Measurements from ENCODE around the gene LURAP1L. TPM values are rescaled to one million over a fixed set of nuclear protein-coding genes. Genes with fewer than 3 reads are reported as not detected.

Gene LURAP1L
- total RNA-seq, 2 experiments from 2014 or later, result not detected

DNA sequence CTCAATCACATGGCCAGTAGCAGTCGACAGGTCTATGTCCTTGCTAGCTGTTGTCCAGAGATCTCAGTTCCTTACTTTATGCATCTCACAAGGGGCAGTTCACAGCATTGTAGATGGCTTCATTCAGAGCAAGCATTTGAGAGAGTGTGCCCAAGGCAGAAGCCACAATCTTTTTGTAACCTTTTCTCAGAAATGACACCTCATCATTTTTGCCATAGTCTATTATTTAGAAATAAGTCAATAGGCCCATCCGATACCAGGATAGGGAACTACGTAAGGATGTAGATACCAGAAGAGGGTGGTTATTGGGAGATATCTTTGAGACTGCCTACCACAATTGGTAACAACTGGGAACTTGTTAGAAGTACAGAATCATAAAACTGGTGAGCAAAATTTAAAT is 37.1 kb downstream of the LURAP1L start:
- Mint-ChIP-seq H3K36me3 (no peaks in the 10 kb centered on the region), H3K9me3 (peaks cover 1% of the 10 kb centered on the region), H3K27ac (no peak overlapping the region), H3K4me3 (no peak overlapping the region), H3K4me1 (no peaks in the 10 kb centered on the region), H3K27me3 (no peaks in the 10 kb centered on the region)
- ATAC-seq (ENCODE audit: low read depth) (no peak), DNase-seq (no peak)
- POLR2A ChIA-PET, result no interaction called here

DNA sequence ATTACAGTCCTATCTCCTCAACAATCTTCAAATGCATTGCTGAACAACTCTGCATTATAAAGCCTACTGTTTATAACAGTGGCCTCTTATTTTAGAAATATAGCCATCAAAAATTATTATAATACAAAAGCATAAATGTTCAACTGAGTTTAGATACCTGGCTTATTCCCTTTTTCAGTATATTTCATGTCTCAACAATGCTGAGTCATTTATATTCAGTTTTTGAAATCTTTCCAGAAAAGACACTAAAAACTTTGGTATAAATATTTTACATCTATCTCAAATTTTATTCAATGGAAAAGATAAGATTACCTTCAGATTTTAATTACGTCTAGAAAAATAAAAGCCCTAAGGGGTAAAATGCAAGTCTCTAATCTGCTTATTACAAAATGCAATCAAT is 37.9 kb downstream of the LURAP1L start:
- ATAC-seq (ENCODE audit: low read depth) (no peak), DNase-seq (no peak)
- POLR2A ChIA-PET, result no interaction called here
- Mint-ChIP-seq H3K36me3 (no peaks in the 10 kb centered on the region), H3K4me1 (no peaks in the 10 kb centered on the region), H3K27ac (no peak overlapping the region), H3K4me3 (no peak overlapping the region), H3K27me3 (no peaks in the 10 kb centered on the region), H3K9me3 (peaks cover 1% of the 10 kb centered on the region)

DNA sequence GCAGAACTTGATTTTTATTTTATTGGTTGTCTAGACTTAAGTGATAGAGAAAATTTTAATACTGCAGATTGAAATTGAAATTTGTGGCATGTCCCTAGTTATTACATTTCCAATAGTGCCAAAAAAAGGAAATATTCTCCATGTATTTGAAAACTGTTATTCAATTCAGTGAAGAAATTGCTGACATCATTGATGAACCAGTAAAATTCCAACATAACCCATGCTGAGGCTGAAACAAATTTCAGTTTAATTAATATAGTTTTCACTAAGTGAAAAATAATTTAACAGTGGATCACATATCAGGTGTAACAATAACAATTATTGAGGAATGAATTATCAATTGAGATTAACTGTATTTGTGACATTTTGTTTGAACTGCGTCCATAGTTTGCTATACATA is 38.7 kb downstream of the LURAP1L start:
- Mint-ChIP-seq H3K4me3 (no peak overlapping the region), H3K9me3 (peaks cover 1% of the 10 kb centered on the region), H3K36me3 (no peaks in the 10 kb centered on the region), H3K4me1 (no peaks in the 10 kb centered on the region), H3K27me3 (no peaks in the 10 kb centered on the region), H3K27ac (no peak overlapping the region)
- DNase-seq, result no peak
- no peak for ATAC-seq (ENCODE audit: low read depth)
- POLR2A ChIA-PET, result no interaction called here

DNA sequence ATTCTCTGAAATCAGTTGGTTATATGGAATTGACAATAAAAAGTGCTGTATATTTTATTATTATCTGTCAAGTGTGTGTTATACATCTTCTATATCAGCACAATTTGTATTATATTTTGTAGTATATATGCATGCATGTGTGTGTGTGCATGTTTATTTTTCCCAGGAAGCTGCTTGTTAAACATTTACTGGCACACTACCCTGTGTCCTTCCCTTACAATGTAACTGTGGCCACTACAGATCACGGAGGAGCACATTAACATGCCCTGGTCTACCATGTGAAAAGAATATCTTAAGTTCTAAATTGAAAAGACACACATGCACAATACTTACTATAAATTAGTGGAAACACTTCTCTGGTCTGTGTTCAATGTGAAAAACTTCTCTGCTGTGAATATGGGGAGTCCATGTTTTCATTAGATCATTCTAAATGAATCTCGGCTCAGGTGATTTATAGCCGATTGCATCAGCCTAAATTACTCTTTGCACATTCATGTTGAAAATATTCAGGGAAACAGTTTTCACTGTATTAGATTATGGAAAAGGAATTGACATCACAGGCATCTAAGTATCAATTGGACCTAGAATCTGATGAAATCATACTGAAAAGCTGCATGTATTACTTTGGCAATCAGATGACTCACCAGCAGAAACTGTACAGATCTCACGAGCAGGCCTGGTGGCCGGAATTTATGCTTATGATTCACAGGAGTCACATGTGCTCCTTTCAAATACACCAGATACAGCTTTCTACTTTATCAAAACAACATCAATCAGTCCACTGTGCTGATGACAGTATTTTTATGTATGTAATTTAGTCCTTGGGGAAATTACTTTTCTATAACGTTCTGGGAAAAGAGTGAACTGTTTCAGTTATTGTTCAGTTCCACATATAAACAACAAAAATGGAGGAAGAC is 39.4 kb downstream of the LURAP1L start:
- DNase-seq (no peak), ATAC-seq (ENCODE audit: low read depth) (no peak)
- Mint-ChIP-seq H3K27ac (no peak overlapping the region), H3K36me3 (no peaks in the 10 kb centered on the region), H3K4me1 (no peaks in the 10 kb centered on the region), H3K9me3 (no peaks in the 10 kb centered on the region), H3K27me3 (no peaks in the 10 kb centered on the region), H3K4me3 (no peak overlapping the region)
- POLR2A ChIA-PET, result no interaction called here

DNA sequence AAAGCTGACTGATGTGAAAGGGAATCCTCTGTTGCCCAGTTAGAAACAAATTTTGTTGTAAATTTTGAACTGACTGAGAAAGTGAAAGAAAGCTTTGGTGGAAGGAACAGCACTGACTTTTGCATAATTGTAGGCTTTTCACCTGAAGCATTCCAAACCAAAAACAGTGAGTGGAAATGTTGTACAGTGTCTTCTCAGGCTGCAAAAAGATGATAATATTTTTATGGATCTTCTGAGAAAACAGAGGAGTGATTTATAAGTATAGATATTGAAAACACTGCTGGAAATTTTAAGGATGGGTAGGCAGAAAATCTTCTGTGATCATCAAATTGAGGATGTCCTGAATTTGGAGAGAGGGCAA is 40.0 kb downstream of the LURAP1L start:
- H3K4me3 Mint-ChIP-seq, result no peak overlapping the region
- ATAC-seq (ENCODE audit: low read depth) (no peak), DNase-seq (no peak)
- no peaks in the 10 kb centered on the region for H3K27me3 Mint-ChIP-seq
- H3K4me1 Mint-ChIP-seq, result no peaks in the 10 kb centered on the region
- POLR2A ChIA-PET, result no interaction called here
- H3K27ac Mint-ChIP-seq, result no peak overlapping the region
- H3K9me3 Mint-ChIP-seq, result no peaks in the 10 kb centered on the region
- no peaks in the 10 kb centered on the region for H3K36me3 Mint-ChIP-seq

DNA sequence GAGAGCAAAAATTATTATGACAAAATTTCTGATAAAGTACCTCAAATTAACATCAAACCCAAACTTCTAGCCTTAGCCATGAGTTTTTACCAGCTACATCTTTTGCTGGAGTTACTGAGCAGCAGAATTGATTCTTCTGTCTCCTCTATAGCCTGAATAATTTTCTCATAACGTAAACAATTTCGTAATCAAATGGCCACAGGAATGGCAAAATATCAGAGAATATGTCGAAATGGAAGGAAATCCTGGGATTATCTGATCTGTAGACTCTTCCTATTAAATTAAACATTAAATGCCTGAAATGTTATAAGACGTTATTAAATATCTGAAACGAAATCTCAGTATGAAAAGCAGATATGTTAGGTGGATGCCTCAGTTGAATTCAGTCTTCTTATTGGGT is 41.1 kb downstream of the LURAP1L start:
- H3K27ac Mint-ChIP-seq, result no peak overlapping the region
- ATAC-seq (ENCODE audit: low read depth) (no peak), DNase-seq (no peak)
- POLR2A ChIA-PET, result no interaction called here
- no peaks in the 10 kb centered on the region for H3K27me3 Mint-ChIP-seq
- H3K4me3 Mint-ChIP-seq, result no peak overlapping the region
- peaks cover 1% of the 10 kb centered on the region for H3K9me3 Mint-ChIP-seq
- H3K36me3 Mint-ChIP-seq, result no peaks in the 10 kb centered on the region
- H3K4me1 Mint-ChIP-seq, result no peaks in the 10 kb centered on the region

DNA sequence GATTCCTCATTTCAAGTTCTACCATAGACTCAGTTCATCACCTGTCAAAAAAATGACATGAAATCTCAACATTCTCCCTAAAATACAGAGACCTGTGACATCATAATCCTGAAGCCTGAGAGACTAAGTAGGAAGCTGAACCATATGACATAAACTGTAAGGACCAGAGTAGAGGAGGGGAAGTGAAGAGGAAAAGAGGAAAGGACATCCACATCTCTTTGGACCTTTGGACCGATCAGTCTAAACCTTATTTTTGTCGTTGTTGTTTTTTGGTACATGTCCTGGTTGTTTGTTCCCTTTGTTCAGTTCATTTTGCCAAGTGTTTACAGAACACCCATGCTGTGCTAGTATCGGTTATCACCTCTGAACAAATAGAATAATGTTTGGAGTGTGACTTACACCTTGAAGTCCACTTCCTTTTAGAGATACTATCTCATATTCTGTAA is 41.9 kb downstream of the LURAP1L start:
- Mint-ChIP-seq H3K27ac (no peak overlapping the region), H3K9me3 (peaks cover 1% of the 10 kb centered on the region)

DNA sequence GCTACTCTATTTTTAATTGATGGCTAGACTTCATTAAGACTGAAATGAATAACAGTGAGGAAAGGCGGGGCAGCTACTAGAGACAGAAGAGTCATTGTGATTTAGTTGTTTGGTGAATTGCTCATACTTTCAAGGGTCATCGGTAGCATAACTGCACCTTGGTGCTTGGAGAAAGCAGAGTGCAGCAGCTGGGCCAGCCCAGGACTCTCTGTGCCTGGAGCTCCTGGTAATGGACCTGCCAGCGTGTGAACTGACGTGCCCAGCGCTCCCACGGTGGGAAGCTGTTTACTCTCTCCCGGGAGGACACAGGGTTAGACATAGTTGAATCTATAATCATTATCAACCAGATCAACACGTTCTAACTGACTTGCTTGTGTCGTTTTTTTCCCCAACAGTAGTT is 42.9 kb downstream of the LURAP1L start:
- POLR2A ChIA-PET, result no interaction called here
- ATAC-seq (ENCODE audit: low read depth) (no peak), DNase-seq (no peak)
- Mint-ChIP-seq H3K4me1 (no peaks in the 10 kb centered on the region), H3K27ac (no peak overlapping the region), H3K36me3 (no peaks in the 10 kb centered on the region), H3K9me3 (peaks cover 1% of the 10 kb centered on the region), H3K27me3 (no peaks in the 10 kb centered on the region), H3K4me3 (no peak overlapping the region)

More for the DNA sequence above, 41.9 kb downstream of the LURAP1L start:
- ATAC-seq (ENCODE audit: low read depth) (no peak), DNase-seq (no peak)
- POLR2A ChIA-PET, result no interaction called here
- no peak overlapping the region for H3K4me3 Mint-ChIP-seq
- no peaks in the 10 kb centered on the region for H3K36me3 Mint-ChIP-seq
- no peaks in the 10 kb centered on the region for H3K27me3 Mint-ChIP-seq
- H3K4me1 Mint-ChIP-seq, result no peaks in the 10 kb centered on the region

DNA sequence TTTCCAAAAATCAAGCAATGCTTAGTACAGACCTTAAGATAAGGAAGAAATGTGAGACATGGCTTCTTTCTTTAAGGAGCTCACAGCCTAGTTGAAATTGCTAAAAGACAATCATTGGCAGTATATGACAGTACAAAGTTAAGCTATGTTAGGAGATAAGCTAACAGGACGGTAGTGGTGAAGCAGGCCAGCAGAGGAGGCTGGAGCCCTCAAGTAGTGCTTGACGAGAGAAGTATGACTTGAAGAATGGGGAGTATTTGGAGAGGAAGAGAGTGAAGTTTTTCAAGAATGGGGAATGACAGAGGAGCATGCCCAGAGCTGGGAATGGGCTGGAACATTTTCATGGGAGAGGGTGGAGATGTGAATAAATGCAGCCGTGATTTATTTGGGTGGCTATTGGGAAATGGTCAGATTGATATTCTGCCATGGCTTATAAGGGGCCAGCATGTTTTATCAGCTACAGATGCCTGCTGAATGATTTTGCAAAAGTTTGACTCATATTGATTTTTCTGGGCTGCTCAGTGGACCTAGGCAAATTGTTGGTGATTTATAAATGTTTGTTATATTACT is 43.7 kb downstream of the LURAP1L start:
- Mint-ChIP-seq H3K4me1 (no peaks in the 10 kb centered on the region), H3K36me3 (no peaks in the 10 kb centered on the region), H3K27ac (no peak overlapping the region), H3K9me3 (peaks cover 1% of the 10 kb centered on the region), H3K4me3 (no peak overlapping the region), H3K27me3 (no peaks in the 10 kb centered on the region)
- no peak for DNase-seq
- ATAC-seq (ENCODE audit: low read depth), result no peak
- POLR2A ChIA-PET, result no interaction called here

DNA sequence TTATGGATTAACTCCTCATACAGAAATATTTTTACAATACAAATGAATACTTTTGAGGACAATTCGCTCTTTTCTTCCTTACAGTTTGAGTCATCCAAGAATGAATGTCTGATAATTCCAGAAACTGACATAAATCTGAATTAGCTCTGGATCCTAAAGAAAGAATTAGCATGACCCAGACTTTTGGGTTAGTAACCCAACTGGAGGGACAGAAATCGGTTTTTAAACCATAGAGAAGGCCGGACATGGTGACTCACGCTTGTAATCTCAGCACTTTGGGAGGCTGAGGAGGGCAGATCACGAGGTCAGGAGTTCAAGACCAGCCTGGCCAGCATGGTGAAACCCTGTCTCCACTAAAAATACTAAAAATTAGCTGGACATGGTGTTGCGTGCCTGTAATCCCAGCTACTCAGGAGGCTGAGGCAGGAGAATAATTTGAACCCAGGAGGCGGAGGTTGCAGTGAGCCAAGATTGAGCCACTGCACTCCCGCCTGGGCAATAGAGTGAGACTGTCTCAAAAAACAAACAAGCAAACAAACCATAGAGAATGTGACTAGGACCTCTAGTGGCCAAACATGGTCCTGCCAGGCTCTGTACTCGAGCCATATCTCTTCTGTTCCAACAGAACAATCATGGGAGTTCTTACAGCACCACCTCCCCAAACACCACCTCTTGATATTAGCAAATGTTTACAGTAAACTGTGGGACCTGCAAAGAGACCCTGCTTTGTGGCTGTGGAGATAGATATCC is 44.8 kb downstream of the LURAP1L start:
- H3K9me3 Mint-ChIP-seq, result peaks cover 1% of the 10 kb centered on the region
- H3K36me3 Mint-ChIP-seq, result no peaks in the 10 kb centered on the region
- no peaks in the 10 kb centered on the region for H3K4me1 Mint-ChIP-seq
- POLR2A ChIA-PET, result no interaction called here
- H3K27ac Mint-ChIP-seq, result no peak overlapping the region
- no peak for DNase-seq
- H3K4me3 Mint-ChIP-seq, result no peak overlapping the region
- H3K27me3 Mint-ChIP-seq, result no peaks in the 10 kb centered on the region
- no peak for ATAC-seq (ENCODE audit: low read depth)

DNA sequence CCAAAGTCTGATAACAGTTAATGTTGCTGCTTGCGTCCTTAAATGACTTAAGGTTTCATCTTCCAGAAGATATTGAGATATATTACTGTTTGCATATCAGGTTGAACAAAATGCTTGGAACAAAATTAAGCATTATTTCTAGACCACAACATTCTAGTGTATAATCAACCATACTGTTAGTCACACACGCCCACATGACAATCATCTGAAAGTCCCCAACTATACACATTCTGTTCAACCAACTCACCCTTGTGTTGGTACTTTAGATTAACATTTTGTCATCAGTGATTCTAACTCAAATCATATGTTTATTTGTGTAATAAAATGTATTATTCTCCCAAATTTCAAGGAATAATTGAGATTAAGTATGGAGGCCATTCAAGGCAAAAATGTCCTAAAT is 47.3 kb downstream of the LURAP1L start:
- Mint-ChIP-seq H3K4me3 (no peak overlapping the region), H3K27ac (no peak overlapping the region), H3K9me3 (peaks cover 1% of the 10 kb centered on the region), H3K4me1 (no peaks in the 10 kb centered on the region), H3K27me3 (no peaks in the 10 kb centered on the region), H3K36me3 (no peaks in the 10 kb centered on the region)
- DNase-seq (no peak), ATAC-seq (ENCODE audit: low read depth) (no peak)
- POLR2A ChIA-PET, result no interaction called here

DNA sequence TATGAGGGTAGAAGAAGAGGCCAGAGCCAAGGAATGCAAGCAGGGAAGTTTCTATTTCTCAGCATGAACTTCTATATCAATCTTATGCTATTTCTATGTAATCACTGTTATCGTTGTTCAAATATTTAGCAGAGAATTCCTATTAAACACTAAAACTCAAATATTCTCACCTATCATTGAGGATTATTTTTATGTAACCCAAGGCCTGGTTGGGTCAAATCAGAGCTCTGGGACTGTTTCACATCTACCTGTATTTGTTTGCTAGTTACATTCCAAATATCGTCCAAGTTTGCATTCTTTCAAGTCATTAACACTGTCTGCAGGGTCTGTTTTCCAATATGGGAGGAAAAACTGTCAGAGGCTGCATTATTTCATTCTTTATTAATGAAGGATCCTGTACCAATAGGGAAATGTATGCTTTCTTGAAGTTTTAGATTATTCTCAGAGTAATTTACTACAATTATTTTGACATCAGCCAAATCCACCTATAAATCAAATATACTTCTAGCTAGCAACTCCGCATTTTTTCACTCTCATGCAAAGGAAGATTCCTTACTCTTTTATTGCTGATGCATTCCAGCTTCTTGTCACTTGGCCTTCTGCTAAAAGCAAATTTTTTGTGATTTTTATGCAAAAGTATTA is 52.2 kb downstream of the LURAP1L start:
- ATAC-seq (ENCODE audit: low read depth), result no peak
- H3K4me3 Mint-ChIP-seq, result no peak overlapping the region
- H3K36me3 Mint-ChIP-seq, result no peaks in the 10 kb centered on the region
- no peak overlapping the region for H3K27ac Mint-ChIP-seq
- no peaks in the 10 kb centered on the region for H3K27me3 Mint-ChIP-seq
- no peak for DNase-seq
- H3K9me3 Mint-ChIP-seq, result no peaks in the 10 kb centered on the region
- H3K4me1 Mint-ChIP-seq, result no peaks in the 10 kb centered on the region
- POLR2A ChIA-PET, result no interaction called here

DNA sequence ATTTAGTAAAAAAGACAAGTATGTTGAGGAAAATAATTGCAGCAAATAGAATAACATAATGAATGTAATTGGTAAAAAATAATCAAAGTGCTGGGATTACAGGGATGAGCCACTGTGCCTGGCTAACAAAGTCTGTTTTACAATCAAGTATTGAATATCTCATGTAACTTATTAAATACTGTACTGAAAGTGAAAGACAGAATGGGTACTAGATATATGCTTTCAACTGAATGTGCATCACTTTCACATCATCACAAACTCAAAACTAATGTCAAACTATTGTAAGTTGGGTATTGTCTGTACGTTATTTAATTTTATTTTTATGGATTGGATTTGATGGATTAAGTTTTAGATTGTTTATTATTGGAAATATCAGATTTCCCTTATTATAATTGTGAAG is 58.9 kb downstream of the LURAP1L start:
- no peaks in the 10 kb centered on the region for H3K27me3 Mint-ChIP-seq
- no peak overlapping the region for H3K27ac Mint-ChIP-seq
- ATAC-seq (ENCODE audit: low read depth), result no peak
- POLR2A ChIA-PET, result no interaction called here
- peaks cover 3% of the 10 kb centered on the region for H3K9me3 Mint-ChIP-seq
- no peaks in the 10 kb centered on the region for H3K36me3 Mint-ChIP-seq
- no peak overlapping the region for H3K4me3 Mint-ChIP-seq
- H3K4me1 Mint-ChIP-seq, result no peaks in the 10 kb centered on the region
- no peak for DNase-seq

Measured in activated naive CD8-positive, alpha-beta T cell treated with anti-CD3 and anti-CD28 coated beads, Interleukin-2, amount 10 ng/mL, durations not matched to agents 7 days and 5 days (primary cell).